Transverse colon (tissue), 4 donors: ENCODE results near the gene MROH7. TPM values are rescaled to one million over a fixed set of nuclear protein-coding genes. Genes with fewer than 3 reads are reported as not detected.

ENCODE experiments used
- DNase-seq: peaks from one replicate; pipeline ENCODE4 v3.0.0-alpha.2; 2019
- H3K27ac ChIP-seq, 4 donors: fragments of 200-600 bp; sonication (generic); 2 replicates each; pipeline ENCODE4 v1.5.1; 2016 to 2018; ENCODE audit warnings: inconsistent platforms in 4 of 4
- H3K27me3 ChIP-seq: fragments of 200-600 bp; sonication (generic); 2 replicates; pipeline ENCODE4 v1.5.1; 2017; ENCODE audit warnings: inconsistent platforms
- H3K36me3 ChIP-seq, 4 donors: fragments of 200-600 bp; sonication (generic); 2 replicates each; pipeline ENCODE4 v1.5.1; 2017 to 2019; ENCODE audit warnings: inconsistent platforms in 4 of 4
- H3K4me1 ChIP-seq, 4 donors: fragments of 200-600 bp; sonication (generic); 2 replicates each; pipeline ENCODE4 v1.5.1; 2017 to 2020; ENCODE audit warnings: inconsistent platforms in 4 of 4
- H3K4me3 ChIP-seq, 4 donors: fragments of 200-600 bp; sonication (generic); 1 replicate in 1 of 4; 2 replicates in 3 of 4; pipeline versions ENCODE4 v1.5.1 to v1.6.1; 2017 to 2019; ENCODE audit warnings: inconsistent platforms in 4 of 4
- H3K9me3 ChIP-seq, 2 donors: fragments of 200-600 bp; sonication (generic); 2 replicates each; pipeline ENCODE4 v1.5.1; 2017 to 2019; ENCODE audit warnings: inconsistent platforms in 2 of 2
- EP300 ChIP-seq: sonication (generic); formaldehyde crosslinking; IDR thresholded peaks from one replicate; pipeline ENCODE4 v1.6.1; 2017; ENCODE audit warnings: antibody characterized with exemption, low read depth
- POLR2A ChIP-seq: fragments of 450-650 bp; IDR thresholded peaks from one replicate; pipeline ENCODE4 v1.6.1; 2016; ENCODE audit warnings: antibody characterized with exemption, mild to moderate bottlenecking, moderate library complexity
- POLR2AphosphoS5 ChIP-seq, 3 donors: sonication (generic); formaldehyde crosslinking; IDR thresholded peaks; one replicate each; pipeline ENCODE4 v1.6.1; 2016; ENCODE audit warnings: antibody characterized with exemption in 3 of 3
- WGBS, 2 donors: methylation state at CpG; one replicate each; pipeline ENCODE4 v1.1.5; 2018; ENCODE audit warnings: low coverage in 1 of 2; 5-methylcytosine and 5-hydroxymethylcytosine counted together
- in situ Hi-C, 4 donors: fragments of 200-750 bp; cut with MboI; loops; one replicate each; pipeline versions ENCODE4 v1.15.0 to v1.15.1; 2017; ENCODE audit warnings: low sequenced_read_pairs in 3 of 4, low pct_ligation_motif_present in 1 of 4, low pct_unique_long_range_greater_than_20kb in 1 of 4
- intact Hi-C: fragments of 100-400 bp; cut with DNase I; formaldehyde crosslinking; loops from one replicate; pipeline ENCODE4 v1.15.1; 2023; ENCODE audit warnings: low total_unique reads
- total RNA-seq, 4 donors: library from RNA; depleted of rRNA; stranded (reverse); fragments of >200 nt; gene quantifications; one replicate each; pipeline ENCODE4 v1.1.0, GENCODE V29; 2016
- TF ChIP-seq, protein P1 (sequence below), 5 experiments: fragments of 200-600 bp in 3 of 5; fragments of 450-650 bp in 2 of 5; sonication (generic) in 3 of 5; IDR thresholded peaks; 1 replicate in 2 of 5; 2 replicates in 3 of 5; pipeline ENCODE4 v1.5.1; 2016 to 2017; ENCODE audit warnings: antibody characterized with exemption in 5 of 5, inconsistent platforms in 3 of 5, mild to moderate bottlenecking in 2 of 5, moderate library complexity in 1 of 5

MROH7 gene
- total RNA-seq, 4 donors from 2014 or later: 16.1 to 69.9 (median 30.5) TPM

DNA sequence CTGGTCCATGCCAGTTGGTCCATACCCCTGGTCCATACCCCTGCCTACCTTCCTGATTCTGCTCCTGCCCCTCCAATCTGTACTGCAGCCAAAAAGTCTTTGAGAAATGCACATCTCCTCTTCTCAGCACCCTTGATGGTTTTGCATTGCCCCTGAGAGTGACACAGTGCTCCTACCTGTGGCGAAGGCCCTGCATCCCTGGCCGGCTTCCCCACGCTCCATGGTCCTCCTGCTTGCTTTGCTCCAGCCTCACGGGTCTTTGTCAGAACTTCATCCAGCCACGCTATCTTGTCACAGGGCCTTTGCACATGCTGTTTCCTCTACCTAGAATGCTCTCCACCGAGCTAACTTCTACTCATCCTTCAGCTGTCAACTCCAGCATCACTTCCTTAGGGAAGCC lies 41.9 kb downstream of the MROH7 start:
- no peaks in the 10 kb centered on the region for H3K36me3 ChIP-seq
- no peak overlapping the region for H3K27ac ChIP-seq
- in situ Hi-C loops: no loop called here
- no peaks in the 10 kb centered on the region for H3K4me1 ChIP-seq
- 77 to 83% methylated on average over 6 of the region's 6 CpGs for WGBS, 2 donors
- intact Hi-C loops: no loop called here
- DNase-seq: no peak
- H3K9me3 ChIP-seq: no peaks in the 10 kb centered on the region
- TF ChIP-seq POLR2A: no peak
- TF ChIP-seq POLR2AphosphoS5 (IDR thresholded peaks at IDR 0.05): no peak
- TF ChIP-seq EP300: no peak
- TF ChIP-seq, protein P1, sequence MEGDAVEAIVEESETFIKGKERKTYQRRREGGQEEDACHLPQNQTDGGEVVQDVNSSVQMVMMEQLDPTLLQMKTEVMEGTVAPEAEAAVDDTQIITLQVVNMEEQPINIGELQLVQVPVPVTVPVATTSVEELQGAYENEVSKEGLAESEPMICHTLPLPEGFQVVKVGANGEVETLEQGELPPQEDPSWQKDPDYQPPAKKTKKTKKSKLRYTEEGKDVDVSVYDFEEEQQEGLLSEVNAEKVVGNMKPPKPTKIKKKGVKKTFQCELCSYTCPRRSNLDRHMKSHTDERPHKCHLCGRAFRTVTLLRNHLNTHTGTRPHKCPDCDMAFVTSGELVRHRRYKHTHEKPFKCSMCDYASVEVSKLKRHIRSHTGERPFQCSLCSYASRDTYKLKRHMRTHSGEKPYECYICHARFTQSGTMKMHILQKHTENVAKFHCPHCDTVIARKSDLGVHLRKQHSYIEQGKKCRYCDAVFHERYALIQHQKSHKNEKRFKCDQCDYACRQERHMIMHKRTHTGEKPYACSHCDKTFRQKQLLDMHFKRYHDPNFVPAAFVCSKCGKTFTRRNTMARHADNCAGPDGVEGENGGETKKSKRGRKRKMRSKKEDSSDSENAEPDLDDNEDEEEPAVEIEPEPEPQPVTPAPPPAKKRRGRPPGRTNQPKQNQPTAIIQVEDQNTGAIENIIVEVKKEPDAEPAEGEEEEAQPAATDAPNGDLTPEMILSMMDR (IDR thresholded peaks at IDR 0.05): no peak
- no peak overlapping the region for H3K4me3 ChIP-seq
- no peaks in the 10 kb centered on the region for H3K27me3 ChIP-seq

DNA sequence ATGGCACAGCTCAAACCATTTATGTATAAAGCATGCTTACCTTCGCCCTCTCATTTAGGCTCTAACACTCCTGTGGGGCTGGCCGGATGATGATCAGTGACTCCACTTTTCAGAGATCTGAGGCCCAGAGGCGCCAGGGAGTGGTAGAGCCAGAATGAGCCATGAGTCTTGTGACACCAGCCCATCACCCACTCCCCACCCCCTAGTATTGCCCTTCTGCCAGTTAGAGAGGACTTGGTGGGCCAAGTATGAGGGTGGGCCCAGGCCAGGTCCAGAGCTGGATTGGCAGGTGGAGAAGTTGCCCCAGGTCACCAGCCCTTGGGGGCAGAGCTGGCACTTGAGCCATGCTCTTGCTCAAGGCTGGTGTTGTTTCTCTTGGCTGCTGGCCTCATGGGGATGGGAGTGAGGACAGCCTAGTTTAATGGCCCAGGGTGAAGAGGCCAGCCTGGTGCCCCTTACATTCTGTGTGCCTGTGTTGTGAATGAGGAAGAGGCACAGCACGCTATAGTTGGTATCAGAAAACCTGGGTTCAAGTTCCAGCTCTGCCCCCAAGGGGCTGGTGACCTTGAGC lies 43.8 kb downstream of the MROH7 start:
- WGBS, 2 donors: 91% methylated on average over 4 of the region's 4 CpGs; no CpG with 5 or more reads in 1 of the 2 donors
- Histone ChIP-seq H3K36me3 (no peaks in the 10 kb centered on the region), H3K27me3 (no peaks in the 10 kb centered on the region), H3K4me1 (no peaks in the 10 kb centered on the region), H3K4me3 (no peak overlapping the region), H3K27ac (no peak overlapping the region), H3K9me3 (no peaks in the 10 kb centered on the region)
- intact Hi-C loops (no loop called here), in situ Hi-C loops (no loop called here)
- TF ChIP-seq POLR2AphosphoS5 (IDR thresholded peaks at IDR 0.05): no peak
- TF ChIP-seq, protein P1 (IDR thresholded peaks at IDR 0.05): no peak
- DNase-seq: no peak

DNA sequence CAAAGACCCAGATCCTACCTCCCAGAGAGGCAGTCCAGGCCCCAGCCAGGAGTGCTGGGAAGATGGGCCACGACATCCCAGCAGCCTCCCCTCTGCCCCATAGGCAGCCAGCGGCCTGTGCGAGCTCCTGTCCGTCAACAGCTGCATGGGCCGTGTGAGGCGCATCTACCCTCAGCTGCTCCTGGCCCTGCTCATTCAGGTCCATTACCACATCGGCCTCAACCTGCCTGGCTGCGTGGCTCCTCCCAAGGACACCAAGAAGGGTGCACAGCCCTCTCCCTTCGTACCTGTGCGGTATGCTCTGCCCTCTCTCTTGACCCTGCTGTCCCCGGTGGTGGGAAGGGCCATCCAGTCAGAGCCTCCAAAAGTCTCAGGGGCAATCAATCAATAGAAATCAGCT lies 44.6 kb downstream of the MROH7 start:
- no peak for TF ChIP-seq POLR2A
- TF ChIP-seq, protein P1 (IDR thresholded peaks at IDR 0.05): no peak
- TF ChIP-seq POLR2AphosphoS5 (IDR thresholded peaks at IDR 0.05): no peak
- TF ChIP-seq EP300: no peak
- no peaks in the 10 kb centered on the region for H3K36me3 ChIP-seq
- no peaks in the 10 kb centered on the region for H3K9me3 ChIP-seq
- no peak overlapping the region for H3K4me3 ChIP-seq
- H3K27me3 ChIP-seq: no peaks in the 10 kb centered on the region
- intact Hi-C loops (no loop called here), in situ Hi-C loops (no loop called here)
- no peak overlapping the region for H3K27ac ChIP-seq
- DNase-seq: no peak
- no peaks in the 10 kb centered on the region for H3K4me1 ChIP-seq
- WGBS, 2 donors: 72 to 93% methylated on average over 2 to 6 of the region's 11 CpGs

DNA sequence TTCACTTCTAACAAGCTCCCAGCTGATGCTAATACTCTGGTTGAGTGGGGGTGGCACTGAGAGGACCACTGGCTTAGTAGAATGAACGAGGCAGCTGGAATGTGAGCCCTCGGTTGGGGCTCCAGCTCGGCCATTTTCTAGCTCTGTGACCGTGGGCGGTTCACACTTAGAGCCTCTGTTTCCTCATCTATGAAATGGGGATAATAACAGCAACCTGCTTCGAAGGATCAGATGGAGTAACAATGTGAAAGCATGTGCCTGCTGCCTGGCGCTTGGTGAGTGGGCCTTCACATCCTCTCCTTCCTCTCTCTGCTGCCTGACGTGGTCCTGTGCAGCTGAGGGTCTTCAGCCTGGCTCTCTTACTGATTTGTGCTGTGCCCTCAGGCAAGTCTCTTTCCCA lies 53.2 kb downstream of the MROH7 start:
- H3K4me1 ChIP-seq: no peaks in the 10 kb centered on the region
- H3K27ac ChIP-seq: no peak overlapping the region
- TF ChIP-seq, protein P1 (IDR thresholded peaks at IDR 0.05): no peak
- TF ChIP-seq POLR2A (no peak), POLR2AphosphoS5 (IDR thresholded peaks at IDR 0.05) (no peak), EP300 (no peak)
- no peaks in the 10 kb centered on the region for H3K9me3 ChIP-seq
- in situ Hi-C loops: no loop called here
- H3K36me3 ChIP-seq: no peaks in the 10 kb centered on the region
- intact Hi-C loops: no loop called here
- DNase-seq: no peak
- H3K27me3 ChIP-seq: no peaks in the 10 kb centered on the region
- H3K4me3 ChIP-seq: no peak overlapping the region
- WGBS, 2 donors: 79 to 94% methylated on average over 4 to 8 of the region's 8 CpGs
